ENCODE measurements around the gene JAKMIP1.

JAKMIP1 gene

DNA sequence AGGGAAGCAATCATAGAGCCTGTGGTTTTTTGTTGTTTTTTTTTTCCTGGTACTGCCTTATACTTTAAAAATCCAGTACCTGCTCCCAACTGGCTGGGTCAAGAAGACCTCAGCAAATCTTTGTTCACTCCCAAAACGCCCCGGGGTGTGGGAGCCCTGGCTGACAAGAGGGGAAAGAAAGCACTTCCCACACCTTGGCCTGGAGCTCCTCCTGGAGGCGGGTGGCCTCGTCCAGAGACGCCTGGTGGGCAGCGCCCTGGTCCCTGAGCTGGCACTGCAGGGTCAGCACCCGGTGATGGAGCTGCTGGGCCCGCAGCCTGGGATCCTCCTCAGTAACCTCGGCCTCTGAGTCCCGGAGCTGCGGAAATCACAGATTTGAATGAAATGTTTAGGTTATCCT is 220.4 kb downstream of the JAKMIP1 start:
- FAIRE-seq, result no peak

DNA sequence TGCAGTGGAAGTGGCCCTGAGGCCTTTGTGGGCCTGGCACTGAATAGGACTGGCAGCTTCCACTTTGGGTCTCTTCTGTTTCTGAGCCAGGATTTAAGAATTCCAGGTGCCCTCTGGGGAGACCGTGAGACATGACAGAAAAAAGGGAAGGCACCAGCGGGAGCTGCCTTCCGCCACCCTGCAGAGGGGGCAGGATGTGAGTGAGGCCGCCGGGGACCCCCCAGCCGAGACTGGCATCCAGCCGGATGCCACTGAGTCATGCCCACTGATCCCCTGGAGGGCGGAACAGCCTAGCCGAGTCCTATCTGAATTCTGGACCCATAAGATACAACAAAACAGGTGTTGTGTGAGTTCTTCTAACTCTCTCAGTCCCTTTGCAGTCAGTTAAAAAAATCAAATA is 223.4 kb downstream of the JAKMIP1 start:
- no peak for FAIRE-seq

DNA sequence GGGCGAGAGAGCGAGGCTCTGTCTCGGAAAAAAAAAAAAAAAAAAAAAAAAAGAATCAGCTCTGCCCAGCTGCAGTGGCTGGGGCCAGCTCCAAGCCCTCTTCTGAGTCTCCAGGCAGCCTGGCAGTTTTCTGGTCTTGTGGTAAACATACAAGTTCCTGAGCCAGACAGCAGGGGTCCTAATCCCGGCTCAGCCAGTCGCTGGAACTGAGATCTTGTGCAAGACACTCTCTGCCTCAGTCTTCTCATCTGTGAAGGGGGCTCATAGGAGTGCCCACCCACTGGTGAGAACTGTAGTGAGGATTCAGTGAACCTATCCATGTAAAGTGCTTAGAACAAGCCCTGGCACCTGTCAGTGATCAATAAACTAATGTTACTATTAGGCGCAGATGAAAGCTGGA is 223.9 kb downstream of the JAKMIP1 start:
- no peak for FAIRE-seq

All from islet of Langerhans (tissue), 1 donor.